ENCODE data around the gene SNX3.
A peak's percentile ranks its signal among the peaks of the same experiment; 100 is the strongest.

SNX3 gene

GRCh38 chr6:108179741-108180140, 81.1 kb downstream of the SNX3 start:
- no peak overlapping the region for H3K9ac ChIP-seq (ENCODE audit: low read depth, low read length)
- no peak overlapping the region for H3K27ac ChIP-seq (ENCODE audit: low read length)
- H3K36me3 ChIP-seq (ENCODE audit: insufficient read depth, low read length), result no peaks in the 10 kb centered on the region
- peaks cover 5% of the 10 kb centered on the region for H3K4me1 ChIP-seq (ENCODE audit: insufficient read depth, low read length)
- no peak for ATAC-seq (ENCODE audit: insufficient read depth, low read depth)
- TF ChIP-seq, protein P1, sequence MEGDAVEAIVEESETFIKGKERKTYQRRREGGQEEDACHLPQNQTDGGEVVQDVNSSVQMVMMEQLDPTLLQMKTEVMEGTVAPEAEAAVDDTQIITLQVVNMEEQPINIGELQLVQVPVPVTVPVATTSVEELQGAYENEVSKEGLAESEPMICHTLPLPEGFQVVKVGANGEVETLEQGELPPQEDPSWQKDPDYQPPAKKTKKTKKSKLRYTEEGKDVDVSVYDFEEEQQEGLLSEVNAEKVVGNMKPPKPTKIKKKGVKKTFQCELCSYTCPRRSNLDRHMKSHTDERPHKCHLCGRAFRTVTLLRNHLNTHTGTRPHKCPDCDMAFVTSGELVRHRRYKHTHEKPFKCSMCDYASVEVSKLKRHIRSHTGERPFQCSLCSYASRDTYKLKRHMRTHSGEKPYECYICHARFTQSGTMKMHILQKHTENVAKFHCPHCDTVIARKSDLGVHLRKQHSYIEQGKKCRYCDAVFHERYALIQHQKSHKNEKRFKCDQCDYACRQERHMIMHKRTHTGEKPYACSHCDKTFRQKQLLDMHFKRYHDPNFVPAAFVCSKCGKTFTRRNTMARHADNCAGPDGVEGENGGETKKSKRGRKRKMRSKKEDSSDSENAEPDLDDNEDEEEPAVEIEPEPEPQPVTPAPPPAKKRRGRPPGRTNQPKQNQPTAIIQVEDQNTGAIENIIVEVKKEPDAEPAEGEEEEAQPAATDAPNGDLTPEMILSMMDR (IDR thresholded peaks at IDR 0.05; ENCODE audit: borderline replicate concordance, extremely low read depth, low read length, poor library complexity, severe bottlenecking), result no peak
- TF ChIP-seq EZH2 (IDR thresholded peaks at IDR 0.05; ENCODE audit: borderline replicate concordance, low read depth, low read length, severe bottlenecking), result no peak
- no peaks in the 10 kb centered on the region for H4K20me1 ChIP-seq (ENCODE audit: insufficient read depth, low read length)
- H3K9me3 ChIP-seq (ENCODE audit: insufficient read depth, low read length, severe bottlenecking), result no peaks in the 10 kb centered on the region
- H3K4me3 ChIP-seq (ENCODE audit: low read depth in 1 of 2, low read length in 2 of 2), result no peak overlapping the region
- H3K79me2 ChIP-seq (ENCODE audit: insufficient read depth, low read length), result no peaks in the 10 kb centered on the region
- no peak overlapping the region for H3K4me2 ChIP-seq (ENCODE audit: insufficient read depth, low read length)
- no peaks in the 10 kb centered on the region for H3K27me3 ChIP-seq (ENCODE audit: insufficient read depth, low read length, poor library complexity)
- no peak for DNase-seq
- no peak overlapping the region for H2AFZ ChIP-seq (ENCODE audit: low read depth, low read length)

DNA sequence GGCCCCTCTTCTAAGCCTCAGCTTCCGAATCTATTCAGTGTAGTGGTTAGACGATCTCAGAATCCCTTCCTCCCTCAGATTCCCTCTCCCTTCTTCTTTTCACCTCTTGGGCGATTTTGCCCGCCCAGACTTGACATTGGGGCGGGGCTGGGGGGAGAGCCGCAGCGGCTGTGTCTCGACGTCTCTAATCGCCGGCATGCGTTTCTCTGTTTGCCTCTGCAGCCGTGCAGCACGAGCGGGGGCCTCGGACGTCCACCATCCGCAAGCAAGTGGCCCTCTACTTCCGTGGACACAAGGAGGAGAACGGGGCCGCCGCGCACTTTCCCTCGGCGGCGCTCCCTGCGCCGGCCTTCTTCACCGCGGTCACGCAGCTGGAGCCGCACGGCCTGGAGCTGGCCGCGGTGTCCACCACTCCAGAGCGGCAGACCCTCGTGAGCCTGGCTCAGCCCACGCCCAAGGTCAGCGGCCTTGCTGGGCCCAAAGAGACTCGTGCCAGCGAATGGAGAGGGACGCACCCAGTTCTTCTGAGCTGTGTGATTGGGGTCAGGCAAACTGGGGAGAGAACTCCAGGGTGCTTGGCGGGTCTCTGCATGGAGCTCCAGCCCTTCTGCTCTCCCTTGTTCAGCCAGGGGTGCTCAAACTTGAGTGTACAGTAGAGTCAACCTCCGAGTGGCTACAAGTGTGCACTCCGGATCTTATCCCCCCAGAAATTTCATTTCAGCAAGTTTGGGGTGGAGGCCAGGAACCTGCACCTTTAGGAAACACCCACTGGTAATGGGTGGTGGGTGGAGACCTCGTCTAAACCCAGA, 84.4 kb downstream of the SNX3 start:
- Histone ChIP-seq H3K4me3 (ENCODE audit: low read depth in 1 of 2, low read length in 2 of 2) (no peak overlapping the region), H3K4me1 (ENCODE audit: insufficient read depth, low read length) (peaks cover 5% of the 10 kb centered on the region), H4K20me1 (ENCODE audit: insufficient read depth, low read length) (no peaks in the 10 kb centered on the region), H3K36me3 (ENCODE audit: insufficient read depth, low read length) (no peaks in the 10 kb centered on the region), H3K9ac (ENCODE audit: low read depth, low read length) (no peak overlapping the region), H3K27ac (ENCODE audit: low read length) (no peak overlapping the region), H3K27me3 (ENCODE audit: insufficient read depth, low read length, poor library complexity) (no peaks in the 10 kb centered on the region), H2AFZ (ENCODE audit: low read depth, low read length) (no peak overlapping the region), H3K79me2 (ENCODE audit: insufficient read depth, low read length) (no peaks in the 10 kb centered on the region), H3K9me3 (ENCODE audit: insufficient read depth, low read length, severe bottlenecking) (no peaks in the 10 kb centered on the region), H3K4me2 (ENCODE audit: insufficient read depth, low read length) (no peak overlapping the region)
- ATAC-seq (ENCODE audit: insufficient read depth, low read depth), result no peak
- TF ChIP-seq, protein P1 (IDR thresholded peaks at IDR 0.05; ENCODE audit: borderline replicate concordance, extremely low read depth, low read length, poor library complexity, severe bottlenecking), result no peak
- TF ChIP-seq EZH2 (IDR thresholded peaks at IDR 0.05; ENCODE audit: borderline replicate concordance, low read depth, low read length, severe bottlenecking), result no peak
- DNase-seq, result no peak

GRCh38 chr6:108175592-108176279, 85.1 kb downstream of the SNX3 start:
- H2AFZ ChIP-seq (ENCODE audit: low read depth, low read length), result no peak overlapping the region
- H3K9ac ChIP-seq (ENCODE audit: low read depth, low read length), result no peak overlapping the region
- no peaks in the 10 kb centered on the region for H3K79me2 ChIP-seq (ENCODE audit: insufficient read depth, low read length)
- TF ChIP-seq, protein P1 (IDR thresholded peaks at IDR 0.05; ENCODE audit: borderline replicate concordance, extremely low read depth, low read length, poor library complexity, severe bottlenecking), result peak; percentile 32
- no peak for TF ChIP-seq EZH2 (IDR thresholded peaks at IDR 0.05; ENCODE audit: borderline replicate concordance, low read depth, low read length, severe bottlenecking)
- no peak overlapping the region for H3K27ac ChIP-seq (ENCODE audit: low read length)
- H4K20me1 ChIP-seq (ENCODE audit: insufficient read depth, low read length), result no peaks in the 10 kb centered on the region
- no peak for DNase-seq
- no peaks in the 10 kb centered on the region for H3K9me3 ChIP-seq (ENCODE audit: insufficient read depth, low read length, severe bottlenecking)
- no peaks in the 10 kb centered on the region for H3K36me3 ChIP-seq (ENCODE audit: insufficient read depth, low read length)
- no peak overlapping the region for H3K4me2 ChIP-seq (ENCODE audit: insufficient read depth, low read length)
- no peak for ATAC-seq (ENCODE audit: insufficient read depth, low read depth)
- no peak overlapping the region for H3K4me3 ChIP-seq (ENCODE audit: low read depth in 1 of 2, low read length in 2 of 2)
- H3K4me1 ChIP-seq (ENCODE audit: insufficient read depth, low read length), result peaks cover 5% of the 10 kb centered on the region
- no peaks in the 10 kb centered on the region for H3K27me3 ChIP-seq (ENCODE audit: insufficient read depth, low read length, poor library complexity)

All from DND-41 (cell line).